SK-N-SH treated with all-trans-retinoic acid at 6 μM for 48 hours (cell line): Measurements from ENCODE around the gene CNPPD1.

Experiments used
- BACH2 ChIP-seq: fragments of 250-450 bp; sonication (Bioruptor Pico); IDR thresholded peaks from 2 replicates; pipeline ENCODE4 v1.9.0; 2021; ENCODE audit warnings: mild to moderate bottlenecking, borderline replicate concordance
- CREB5 ChIP-seq: fragments of 250-450 bp; sonication (Bioruptor Pico); IDR thresholded peaks from 2 replicates; pipeline ENCODE4 v1.5.1; 2020; ENCODE audit warnings: low read depth, mild to moderate bottlenecking, moderate library complexity
- ESRRG ChIP-seq: fragments of 250-450 bp; sonication (Bioruptor Pico); IDR thresholded peaks from 2 replicates; pipeline ENCODE4 v1.6.1; 2021; ENCODE audit warnings: mild to moderate bottlenecking
- ISL1 ChIP-seq: fragments of 250-450 bp; sonication (Bioruptor Pico); IDR thresholded peaks from 2 replicates; pipeline ENCODE4 v2.1.2; 2022; ENCODE audit warnings: mild to moderate bottlenecking, moderate library complexity
- OSR1 ChIP-seq: fragments of 250-450 bp; sonication (Bioruptor Pico); IDR thresholded peaks from 2 replicates; pipeline ENCODE4 v1.8.0; 2022; ENCODE audit warnings: moderate library complexity, mild to moderate bottlenecking, inconsistent platforms
- PATZ1 ChIP-seq: fragments of 250-450 bp; sonication (Bioruptor Pico); IDR thresholded peaks from 2 replicates; pipeline ENCODE4 v1.8.0; 2020; ENCODE audit warnings: mild to moderate bottlenecking, moderate library complexity, borderline replicate concordance
- PPARA ChIP-seq: fragments of 250-450 bp; sonication (Bioruptor Pico); IDR thresholded peaks from 2 replicates; pipeline ENCODE4 v1.5.0; 2020; ENCODE audit warnings: mild to moderate bottlenecking, borderline replicate concordance
- TSHZ2 ChIP-seq: fragments of 250-450 bp; sonication (Bioruptor Pico); IDR thresholded peaks from 2 replicates; pipeline ENCODE4 v1.5.0; 2020; ENCODE audit warnings: mild to moderate bottlenecking, moderate library complexity
- ZC3H10 ChIP-seq: fragments of 250-450 bp; sonication (Bioruptor Pico); IDR thresholded peaks from 2 replicates; pipeline ENCODE4 v1.5.1; 2021; ENCODE audit warnings: mild to moderate bottlenecking, moderate library complexity
- ZFP30 ChIP-seq: fragments of 450-650 bp; formaldehyde crosslinking; IDR thresholded peaks from 2 replicates; pipeline ENCODE4 v1.5.0; 2022; ENCODE audit warnings: mild to moderate bottlenecking, moderate library complexity

GRCh38 chr2:219169930-219170654 is 6.6 kb downstream of the CNPPD1 start, which contains the start of gene SLC23A3:
- TF ChIP-seq BACH2: no peak
- TF ChIP-seq ISL1: no peak
- no peak for TF ChIP-seq OSR1 (CRISPR knock-in tag)
- no peak for TF ChIP-seq ZC3H10
- TF ChIP-seq ESRRG (CRISPR knock-in tag): no peak
- TF ChIP-seq PATZ1 (CRISPR knock-in tag): no peak
- no peak for TF ChIP-seq CREB5 (CRISPR knock-in tag)
- no peak for TF ChIP-seq TSHZ2 (CRISPR knock-in tag)
- TF ChIP-seq PPARA: no peak
- no peak for TF ChIP-seq ZFP30 (CRISPR knock-in tag)
